GM19324 (cell line): Measurements from ENCODE around the gene LYST.
"Not testable (repeated sequence)": the region's sequence is repeated elsewhere in the genome, so short reads cannot be mapped to it uniquely, and the experiment has no call there.

Experiments used
- ATAC-seq: cut with Tn5 transposase; IDR thresholded peaks from one replicate; pipeline ENCODE4 v1.9.1; 2021; ENCODE audit warnings: mild to moderate bottlenecking, moderate library complexity; ENCODE audit not compliant: unreplicated experiment, low FRiP score

The LYST gene

GRCh38 chr1:235642011-235642942 is 224.4 kb downstream of the LYST start:
- peak; percentile 73 for ATAC-seq

DNA sequence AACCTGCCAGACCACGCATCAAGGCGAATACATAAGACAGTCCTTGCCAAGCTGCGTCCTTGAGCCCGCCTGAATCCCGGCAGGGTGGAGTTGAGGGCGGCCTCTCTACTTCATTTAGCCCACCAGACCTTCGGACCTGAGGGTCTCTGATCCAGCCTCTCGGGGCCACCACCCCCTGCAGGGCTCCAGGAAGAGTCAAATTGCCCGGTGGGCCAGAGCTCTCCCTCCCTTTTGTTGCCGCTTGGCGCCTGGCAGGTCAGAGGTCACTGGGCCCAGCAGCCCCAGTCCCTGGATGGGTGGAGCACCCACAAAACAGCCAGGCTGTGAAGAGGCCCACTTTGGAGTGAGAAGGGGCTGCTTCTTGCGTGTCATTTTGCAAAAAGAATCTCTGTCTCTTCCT is 226.1 kb downstream of the LYST start:
- ATAC-seq: no peak

- ATAC-seq: no peak
These were observed 227.2 kb downstream of the LYST start for GRCh38 chr1:235639226-235640205.

- ATAC-seq: not testable (repeated sequence)
These were observed 228.1 kb downstream of the LYST start for GRCh38 chr1:235638612-235639011.

DNA sequence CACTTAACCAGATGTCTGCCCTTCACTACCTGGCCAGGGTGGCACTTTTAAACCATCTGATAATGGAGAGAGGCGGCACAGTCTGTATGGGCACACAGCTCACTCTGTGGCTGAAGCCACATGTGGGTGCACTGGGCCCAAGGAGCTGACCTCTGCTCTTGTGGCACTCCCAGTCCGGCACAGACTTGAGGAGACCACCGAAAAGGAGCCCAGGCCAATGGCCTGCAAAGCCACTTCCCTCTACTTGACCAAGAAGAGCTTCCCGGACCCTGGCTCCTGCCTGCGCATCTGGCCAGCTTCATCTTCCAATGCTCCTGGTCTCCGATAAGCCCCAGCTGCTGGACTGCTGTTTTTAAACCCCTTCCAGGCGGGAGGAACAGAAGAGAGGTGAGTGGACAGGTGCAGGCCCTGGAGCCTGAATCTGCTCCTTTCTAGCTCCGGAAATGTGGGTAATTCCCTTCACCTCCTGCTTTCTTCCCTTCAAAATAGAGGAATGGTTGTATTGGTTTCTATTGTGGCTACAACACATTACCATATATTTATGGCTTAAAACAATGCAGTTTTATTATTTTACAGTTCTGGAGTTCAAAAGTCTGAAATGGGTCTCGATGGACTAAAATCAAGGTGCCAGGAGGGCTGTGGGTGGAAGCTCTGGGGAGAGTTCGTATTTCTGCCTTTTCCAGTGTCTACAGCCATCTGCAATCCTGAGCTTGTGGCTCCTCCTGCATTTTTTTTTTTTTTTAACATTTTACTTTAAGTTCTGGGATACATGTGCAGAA is 228.8 kb downstream of the LYST start:
- no peak for ATAC-seq

- ATAC-seq: no peak
These were observed 230.6 kb downstream of the LYST start for GRCh38 chr1:235635938-235636662.

DNA sequence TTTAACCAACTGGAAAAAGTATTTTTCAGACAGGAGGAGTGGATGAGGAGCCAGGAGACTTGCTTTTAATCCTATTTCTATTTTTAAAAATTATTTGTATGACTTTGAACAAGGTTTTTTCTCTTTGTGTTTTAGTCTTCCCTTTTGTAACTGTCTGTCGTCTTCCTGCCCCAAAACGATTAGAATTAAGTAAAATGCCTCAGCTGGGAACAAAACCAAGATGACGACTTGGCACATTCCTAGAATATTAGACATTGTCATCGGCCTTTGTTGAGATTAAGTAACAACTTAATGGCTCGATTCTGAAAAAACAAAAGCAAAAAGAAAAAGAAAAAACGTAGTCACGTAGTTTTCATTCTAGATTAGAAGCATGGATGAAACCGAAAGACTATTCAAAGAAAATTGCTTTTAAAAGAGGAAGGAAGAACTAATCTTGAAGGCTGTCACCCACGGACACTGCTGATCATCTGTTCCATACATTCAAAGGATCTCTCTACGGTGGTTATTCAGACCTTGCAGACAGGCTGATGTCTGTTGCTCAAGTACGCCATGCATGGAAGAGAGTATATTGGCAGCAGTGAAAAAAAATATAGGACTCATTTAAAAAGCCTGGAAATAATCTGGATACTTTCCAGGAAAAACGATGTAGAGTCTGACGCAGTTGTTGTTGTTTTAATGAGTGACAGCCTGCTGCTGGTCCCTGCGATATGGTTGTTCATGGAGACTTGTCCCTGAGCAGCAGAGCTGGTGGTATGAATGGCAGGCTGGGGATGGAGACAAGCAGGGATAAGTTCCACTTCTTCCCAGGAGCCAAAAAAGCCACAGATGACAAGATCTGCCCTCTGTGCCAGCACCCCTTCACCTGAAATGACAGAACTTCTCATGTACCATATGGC is 234.0 kb downstream of the LYST start:
- ATAC-seq: peak; percentile 66

- no peak for ATAC-seq
These were observed 234.9 kb downstream of the LYST start for GRCh38 chr1:235631816-235632215.

DNA sequence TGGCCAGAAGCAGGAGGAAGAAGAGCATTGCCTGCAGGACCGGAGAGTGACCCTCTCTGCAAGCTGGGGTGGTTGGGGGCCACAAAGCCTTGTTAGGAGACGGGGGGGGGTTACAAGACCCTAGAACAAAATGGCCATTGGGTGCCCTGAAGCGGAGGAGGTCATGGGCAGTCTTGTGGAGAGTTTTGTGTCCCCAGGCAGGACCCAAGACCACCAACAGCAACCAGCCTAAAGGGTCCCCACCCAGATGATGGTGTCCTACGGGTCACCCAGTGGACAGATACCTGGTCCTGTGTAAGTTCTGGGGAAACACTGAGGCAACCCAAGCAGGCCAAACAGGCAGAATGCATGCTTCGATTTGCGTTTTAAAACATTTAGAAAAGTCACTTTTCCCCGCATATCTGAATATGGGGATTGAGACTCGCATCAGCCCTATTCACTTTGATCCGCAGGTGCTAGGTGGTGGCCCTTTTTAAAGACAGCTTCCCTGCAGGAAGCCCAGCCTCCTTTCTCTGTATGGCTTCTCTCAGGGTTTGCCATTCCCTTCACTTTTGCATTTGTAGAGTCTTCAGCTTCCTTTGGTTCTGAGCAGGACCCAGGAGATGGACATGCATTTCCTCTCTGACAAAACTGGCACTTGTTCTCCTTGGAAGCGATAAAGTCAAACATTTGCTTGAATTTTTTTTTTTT is 238.2 kb downstream of the LYST start:
- no peak for ATAC-seq

- ATAC-seq: no peak
These were observed 240.9 kb downstream of the LYST start for GRCh38 chr1:235625831-235626230.

DNA sequence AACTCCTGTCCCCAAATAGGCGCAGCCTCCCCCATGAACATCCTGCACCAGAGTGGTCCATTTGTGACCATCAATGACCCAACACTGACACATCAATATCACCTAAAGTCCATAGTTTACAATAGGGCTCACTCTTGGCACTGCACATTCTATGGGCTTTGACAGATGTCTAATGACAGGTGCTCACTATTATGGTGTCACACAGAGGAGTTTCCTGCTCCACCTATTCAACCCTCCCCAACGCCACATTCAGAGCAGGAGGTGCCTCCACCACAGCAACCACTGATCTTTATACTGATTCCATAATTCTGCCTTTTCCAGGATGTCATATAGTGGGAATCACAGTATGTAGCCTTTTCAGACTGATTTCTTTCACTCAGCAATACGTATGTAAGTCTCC is 241.4 kb downstream of the LYST start:
- no peak for ATAC-seq

GRCh38 chr1:235624721-235625333 is 241.9 kb downstream of the LYST start:
- no peak for ATAC-seq

DNA sequence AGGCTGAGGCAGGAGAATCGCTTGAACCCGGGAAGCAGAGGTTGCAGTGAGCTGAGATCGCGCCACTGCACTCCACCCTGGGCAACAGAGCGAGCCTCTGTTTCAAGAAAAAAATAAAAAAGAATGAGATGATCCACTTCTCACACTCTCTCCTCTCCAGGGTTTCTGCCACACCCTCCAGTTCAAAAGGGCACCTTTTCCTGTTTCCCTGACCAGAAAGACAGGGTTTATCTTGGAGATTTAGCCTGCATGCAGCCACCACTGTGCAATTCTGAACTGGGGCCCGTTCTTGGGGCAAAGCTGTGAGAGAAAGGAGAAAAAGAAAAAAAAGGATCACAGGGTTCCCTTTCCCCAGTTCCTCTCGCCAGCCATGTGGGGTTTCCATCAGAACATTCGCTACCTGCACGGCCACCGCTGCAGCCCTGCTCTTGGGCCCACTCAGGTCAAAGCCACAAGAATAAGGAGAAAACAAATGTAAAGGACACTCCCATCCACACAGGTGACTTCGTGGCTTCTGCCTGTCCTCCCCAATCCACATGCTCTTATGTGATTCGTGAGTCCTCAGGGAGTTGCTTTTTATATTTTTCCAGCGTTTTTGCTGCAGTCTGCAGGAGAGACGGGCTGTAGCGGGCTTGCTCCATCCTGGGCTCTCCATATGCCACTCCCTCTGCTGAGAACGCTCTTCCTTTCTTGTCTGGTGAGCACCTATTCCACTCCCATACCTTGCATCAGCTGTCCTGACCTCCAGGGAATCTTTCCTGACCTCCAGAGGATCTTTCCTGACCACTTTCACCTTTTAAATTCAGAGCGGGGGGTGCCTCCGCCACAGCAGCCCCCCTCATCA is 243.5 kb downstream of the LYST start:
- no peak for ATAC-seq

GRCh38 chr1:235619149-235619548 is 247.6 kb downstream of the LYST start:
- not testable (repeated sequence) for ATAC-seq

DNA sequence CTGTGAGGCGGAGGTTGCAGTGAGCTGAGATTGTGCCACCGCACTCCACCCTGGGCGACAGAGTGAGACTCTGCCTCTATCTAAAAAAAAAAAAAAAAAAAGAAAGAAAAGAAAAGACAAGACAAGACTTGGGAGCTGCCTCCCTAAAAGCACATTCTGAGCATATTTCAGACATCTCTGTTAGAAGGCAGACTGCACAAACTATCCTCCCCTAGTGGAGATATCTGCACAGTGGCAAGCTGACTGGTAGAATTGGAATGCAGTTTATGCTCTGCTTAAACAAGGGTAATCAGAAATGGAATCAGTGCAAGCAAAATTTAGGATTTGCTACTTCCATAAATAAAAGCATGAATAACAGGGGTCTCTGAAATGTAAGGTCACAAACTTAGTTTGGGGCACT is 248.9 kb downstream of the LYST start:
- no peak for ATAC-seq

GRCh38 chr1:235617140-235617539 is 249.6 kb downstream of the LYST start:
- ATAC-seq: no peak

- ATAC-seq: no peak
These were observed 252.2 kb downstream of the LYST start for GRCh38 chr1:235614442-235614954.
